H9 (cell line): ENCODE results near the gene ME3. TPM values are rescaled to one million over a fixed set of nuclear protein-coding genes. Genes with fewer than 3 reads are reported as not detected.

ENCODE experiments used
- DNase-seq: peaks from one replicate; pipeline ENCODE4 v3.0.0-alpha.2; 2017
- H2AFZ ChIP-seq: one replicate; pipeline ENCODE4 v1.6.1; 2013; ENCODE audit warnings: mild to moderate bottlenecking, low read length, control low read depth, moderate library complexity
- H2AK5ac ChIP-seq: 2 replicates; pipeline ENCODE4 v1.6.1; 2013; ENCODE audit warnings: low read length, control low read depth, mixed read lengths; ENCODE audit not compliant: insufficient read length
- H2BK120ac ChIP-seq: one replicate; pipeline ENCODE4 v1.6.1; 2013; ENCODE audit warnings: low read depth, mild to moderate bottlenecking, low read length, control low read depth, inconsistent platforms; ENCODE audit not compliant: poor library complexity, severe bottlenecking
- H2BK12ac ChIP-seq: 2 replicates; pipeline ENCODE4 v1.6.1; 2013; ENCODE audit warnings: low read length, control low read depth, mixed read lengths, low read depth; ENCODE audit not compliant: insufficient read length
- H2BK15ac ChIP-seq: 2 replicates; pipeline ENCODE4 v1.6.1; 2013; ENCODE audit warnings: low read depth, low read length, control low read depth
- H2BK20ac ChIP-seq: one replicate; pipeline ENCODE4 v1.6.1; 2013; ENCODE audit warnings: low read depth, mild to moderate bottlenecking, low read length, control low read depth, inconsistent platforms; ENCODE audit not compliant: poor library complexity, severe bottlenecking
- H2BK5ac ChIP-seq: 2 replicates; pipeline ENCODE4 v1.6.1; 2013; ENCODE audit warnings: low read length, control low read depth, mixed read lengths; ENCODE audit not compliant: insufficient read length
- H3K14ac ChIP-seq: 2 replicates; pipeline ENCODE4 v1.6.1; 2013; ENCODE audit warnings: low read length, control low read depth; ENCODE audit not compliant: insufficient read depth
- H3K18ac ChIP-seq: 2 replicates; pipeline ENCODE4 v1.6.1; 2013; ENCODE audit warnings: low read depth, mild to moderate bottlenecking, mixed read lengths, low read length, control low read depth; ENCODE audit not compliant: insufficient read length
- H3K23ac ChIP-seq: 2 replicates; pipeline ENCODE4 v1.6.1; 2013; ENCODE audit warnings: low read length, control low read depth, mixed read lengths, low read depth; ENCODE audit not compliant: insufficient read length
- H3K23me2 ChIP-seq: 2 replicates; pipeline ENCODE4 v1.6.1; 2013; ENCODE audit warnings: low read depth, mild to moderate bottlenecking, mixed read lengths, low read length, control low read depth; ENCODE audit not compliant: insufficient read length, poor library complexity, severe bottlenecking
- H3K27ac ChIP-seq: 2 replicates; pipeline ENCODE4 v1.5.1; 2013; ENCODE audit warnings: low read length, control low read depth, mixed read lengths, low read depth; ENCODE audit not compliant: insufficient read length
- H3K27me3 ChIP-seq: 2 replicates; pipeline ENCODE4 v1.6.1; 2013; ENCODE audit warnings: low read length, control low read depth, inconsistent platforms; ENCODE audit not compliant: insufficient read depth
- H3K4ac ChIP-seq: 2 replicates; pipeline ENCODE4 v1.6.1; 2013; ENCODE audit warnings: low read depth, mild to moderate bottlenecking, control low read depth, inconsistent platforms, low read length, moderate library complexity
- H3K4me1 ChIP-seq: 2 replicates; pipeline ENCODE4 v1.6.1; 2013; ENCODE audit warnings: low read length, control low read depth, inconsistent platforms; ENCODE audit not compliant: insufficient read depth
- H3K4me2 ChIP-seq: 2 replicates; pipeline ENCODE4 v1.6.1; 2013; ENCODE audit warnings: low read length, control low read depth, mixed read lengths; ENCODE audit not compliant: insufficient read length, insufficient read depth
- H3K56ac ChIP-seq: 2 replicates; pipeline ENCODE4 v1.6.1; 2013; ENCODE audit warnings: low read depth, mild to moderate bottlenecking, mixed read lengths, low read length, control low read depth; ENCODE audit not compliant: insufficient read length
- H3K79me1 ChIP-seq: 2 replicates; pipeline ENCODE4 v1.6.1; 2013; ENCODE audit warnings: low read depth, mild to moderate bottlenecking, moderate library complexity, low read length, control low read depth, inconsistent platforms; ENCODE audit not compliant: insufficient read depth, poor library complexity, severe bottlenecking
- H3K79me2 ChIP-seq: 2 replicates; pipeline ENCODE4 v1.6.1; 2013; ENCODE audit warnings: low read length, control low read depth, inconsistent platforms; ENCODE audit not compliant: insufficient read depth
- H3K9ac ChIP-seq: 2 replicates; pipeline ENCODE4 v1.6.1; 2013; ENCODE audit warnings: low read length, control low read depth, mixed read lengths; ENCODE audit not compliant: insufficient read length; ENCODE audit errors: extremely low read depth
- H3K9me3 ChIP-seq: one replicate; pipeline ENCODE4 v1.6.1; 2013; ENCODE audit warnings: low read depth, low read length, inconsistent platforms; ENCODE audit not compliant: control insufficient read depth
- H3T11ph ChIP-seq: one replicate; pipeline ENCODE4 v1.6.1; 2013; ENCODE audit warnings: mild to moderate bottlenecking, low read length, control low read depth, inconsistent platforms
- H4K20me1 ChIP-seq: one replicate; pipeline ENCODE4 v1.6.1; 2013; ENCODE audit not compliant: control insufficient read depth, insufficient read length, insufficient read depth
- H4K5ac ChIP-seq: 2 replicates; pipeline ENCODE4 v1.6.1; 2013; ENCODE audit warnings: low read depth, mild to moderate bottlenecking, mixed read lengths, low read length, control low read depth; ENCODE audit not compliant: insufficient read length
- H4K8ac ChIP-seq: replicated peaks from 2 replicates; pipeline ENCODE4 v1.6.1; 2013; ENCODE audit warnings: low read length, control low read depth, mixed read lengths, low read depth; ENCODE audit not compliant: insufficient read length
- H4K91ac ChIP-seq: 2 replicates; pipeline ENCODE4 v1.6.1; 2013; ENCODE audit warnings: low read depth, mild to moderate bottlenecking, moderate library complexity, mixed read lengths, low read length, control low read depth; ENCODE audit not compliant: insufficient read length
- H3K27ac Mint-ChIP-seq, 3 experiments: 2 replicates in 2 of 3; 3 replicates in 1 of 3; pipeline ENCODE4 v1.8.0; 2020 to 2021; ENCODE audit warnings: mixed read lengths in 3 of 3, mild to moderate bottlenecking in 1 of 3, moderate library complexity in 1 of 3
- H3K27me3 Mint-ChIP-seq: 2 replicates; pipeline ENCODE4 v1.8.0; 2021; ENCODE audit warnings: low read depth, mild to moderate bottlenecking, moderate library complexity, mixed read lengths
- H3K36me3 Mint-ChIP-seq, 3 experiments: 2 replicates in 2 of 3; 3 replicates in 1 of 3; pipeline ENCODE4 v1.8.0; 2020 to 2021; ENCODE audit warnings: low read depth in 3 of 3, mixed read lengths in 3 of 3; ENCODE audit not compliant: insufficient read depth in 1 of 3
- H3K4me1 Mint-ChIP-seq, 2 experiments: 2 replicates each; pipeline ENCODE4 v1.8.0; 2020; ENCODE audit warnings: mixed read lengths in 2 of 2
- H3K4me3 Mint-ChIP-seq, 2 experiments: 2 replicates in 1 of 2; 3 replicates in 1 of 2; pipeline ENCODE4 v1.8.0; 2020 to 2021; ENCODE audit warnings: mild to moderate bottlenecking in 2 of 2, mixed read lengths in 2 of 2, moderate library complexity in 1 of 2
- H3K9me3 Mint-ChIP-seq, 2 experiments: 2 replicates in 1 of 2; 3 replicates in 1 of 2; pipeline ENCODE4 v1.8.0; 2020; ENCODE audit warnings: mild to moderate bottlenecking in 2 of 2, mixed read lengths in 2 of 2, moderate library complexity in 1 of 2
- WGBS: extraction: QIAGEN DNeasy Blood & Tissue Kit; methylation state at CpG from one replicate; pipeline ENCODE4 v1.1.7; 2013; ENCODE audit warnings: missing lambda C conversion rate, low lambda C conversion rate, mixed read lengths; ENCODE audit not compliant: insufficient read length; ENCODE audit errors: extremely low coverage; 5-methylcytosine and 5-hydroxymethylcytosine counted together
- total RNA-seq: library from RNA; stranded (reverse); gene quantifications from 2 replicates; pipeline ENCODE4 v1.2.1, GENCODE V29; 2021
- TF ChIP-seq, protein P1 (sequence below): fragments of 200-600 bp; sonication (generic); conservative IDR thresholded peaks from 3 replicates; pipeline ENCODE4 v1.8.0; 2021; ENCODE audit warnings: antibody characterized with exemption, mild to moderate bottlenecking

The ME3 gene
- total RNA-seq, 1 experiment from 2014 or later, result 2.8 TPM

DNA sequence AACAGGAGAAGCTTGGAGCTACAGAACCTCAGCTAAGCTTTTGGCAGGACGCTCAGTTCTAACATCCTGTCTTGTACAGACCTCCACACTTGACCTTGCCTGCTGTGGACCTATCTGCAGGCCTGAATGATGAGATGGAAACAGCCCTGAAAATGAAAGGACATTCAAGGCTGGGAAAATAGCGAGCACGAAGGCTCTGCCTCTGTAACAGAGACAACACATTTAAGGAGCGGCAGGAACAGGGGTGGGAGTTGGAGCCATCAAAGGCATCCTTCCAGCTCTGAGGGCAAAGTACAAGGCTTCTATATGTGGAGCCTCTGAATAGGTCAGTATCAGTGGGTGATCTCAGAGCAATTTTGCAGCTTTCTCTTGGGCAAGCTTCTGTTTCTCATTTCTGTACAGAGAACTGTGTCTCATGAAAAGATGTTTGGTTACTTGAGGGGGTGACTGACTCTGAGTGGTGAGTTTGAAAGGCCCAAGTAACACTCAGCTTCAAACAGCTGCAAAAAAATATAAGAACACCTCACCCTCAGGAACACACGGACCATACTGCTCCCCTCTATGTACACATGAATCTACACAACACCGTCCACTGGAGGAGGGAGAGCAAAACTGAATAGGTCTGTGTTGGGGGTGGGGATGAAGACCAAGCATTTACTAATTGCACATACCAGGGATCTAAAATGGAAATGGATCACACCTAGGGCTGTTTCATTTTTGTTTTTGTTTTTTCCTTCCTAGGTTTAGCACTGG lies 196.1 kb downstream of the ME3 start:
- no peak overlapping the region for H4K5ac ChIP-seq
- H3K4ac ChIP-seq, result no peak overlapping the region
- no peaks in the 10 kb centered on the region for H3K79me1 ChIP-seq
- H3T11ph ChIP-seq, result no peak overlapping the region
- no peak overlapping the region for H3K4me3 Mint-ChIP-seq
- H3K18ac ChIP-seq, result no peak overlapping the region
- H2BK15ac ChIP-seq, result no peak overlapping the region
- no peak overlapping the region for H3K4me2 ChIP-seq
- WGBS, result no CpG with 5 or more reads among the region's 6 CpGs
- H3K79me2 ChIP-seq, result no peaks in the 10 kb centered on the region
- H3K27ac ChIP-seq, result no peak overlapping the region
- DNase-seq, result no peak
- no peaks in the 10 kb centered on the region for H3K27me3 ChIP-seq
- H3K14ac ChIP-seq, result no peak overlapping the region
- H4K91ac ChIP-seq, result no peak overlapping the region
- H3K4me1 Mint-ChIP-seq, result peaks cover 16 to 18% of the 10 kb centered on the region in 2 experiments
- no peak overlapping the region for H3K27ac Mint-ChIP-seq
- H4K8ac ChIP-seq, result no peak overlapping the region
- H2BK120ac ChIP-seq, result no peak overlapping the region
- H2BK12ac ChIP-seq, result no peak overlapping the region
- peaks cover 4% of the 10 kb centered on the region; the same call in 1 of the 2 replicates for H3K27me3 Mint-ChIP-seq
- no peaks in the 10 kb centered on the region for H4K20me1 ChIP-seq
- no peaks in the 10 kb centered on the region; the same call in 1 of the 2 replicates for H3K4me1 ChIP-seq
- H3K36me3 Mint-ChIP-seq, result peaks cover 0 to 5% (median 0%) of the 10 kb centered on the region in 3 experiments; a peak in 3 of 7 replicates
- no peak overlapping the region for H2BK5ac ChIP-seq
- no peak overlapping the region for H3K9ac ChIP-seq
- no peaks in the 10 kb centered on the region for H3K9me3 ChIP-seq
- H3K23me2 ChIP-seq, result no peaks in the 10 kb centered on the region
- no peak overlapping the region for H2AK5ac ChIP-seq
- H3K23ac ChIP-seq, result no peak overlapping the region
- no peak overlapping the region for H2BK20ac ChIP-seq
- TF ChIP-seq, protein P1, sequence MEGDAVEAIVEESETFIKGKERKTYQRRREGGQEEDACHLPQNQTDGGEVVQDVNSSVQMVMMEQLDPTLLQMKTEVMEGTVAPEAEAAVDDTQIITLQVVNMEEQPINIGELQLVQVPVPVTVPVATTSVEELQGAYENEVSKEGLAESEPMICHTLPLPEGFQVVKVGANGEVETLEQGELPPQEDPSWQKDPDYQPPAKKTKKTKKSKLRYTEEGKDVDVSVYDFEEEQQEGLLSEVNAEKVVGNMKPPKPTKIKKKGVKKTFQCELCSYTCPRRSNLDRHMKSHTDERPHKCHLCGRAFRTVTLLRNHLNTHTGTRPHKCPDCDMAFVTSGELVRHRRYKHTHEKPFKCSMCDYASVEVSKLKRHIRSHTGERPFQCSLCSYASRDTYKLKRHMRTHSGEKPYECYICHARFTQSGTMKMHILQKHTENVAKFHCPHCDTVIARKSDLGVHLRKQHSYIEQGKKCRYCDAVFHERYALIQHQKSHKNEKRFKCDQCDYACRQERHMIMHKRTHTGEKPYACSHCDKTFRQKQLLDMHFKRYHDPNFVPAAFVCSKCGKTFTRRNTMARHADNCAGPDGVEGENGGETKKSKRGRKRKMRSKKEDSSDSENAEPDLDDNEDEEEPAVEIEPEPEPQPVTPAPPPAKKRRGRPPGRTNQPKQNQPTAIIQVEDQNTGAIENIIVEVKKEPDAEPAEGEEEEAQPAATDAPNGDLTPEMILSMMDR, result no peak
- H3K9me3 Mint-ChIP-seq, result no peaks in the 10 kb centered on the region; a peak in 1 of 5 replicates
- no peak overlapping the region for H2AFZ ChIP-seq
- H3K56ac ChIP-seq, result no peak overlapping the region
